Fibroblast of skin of left biceps (primary cell): ENCODE measurements around the gene DTNBP1.

Experiments
- DNase-seq, 2 experiments: peaks; one replicate each; pipeline ENCODE4 v3.0.0-alpha.2; 2013; ENCODE audit warnings: low read depth in 2 of 2

Gene DTNBP1

DNA sequence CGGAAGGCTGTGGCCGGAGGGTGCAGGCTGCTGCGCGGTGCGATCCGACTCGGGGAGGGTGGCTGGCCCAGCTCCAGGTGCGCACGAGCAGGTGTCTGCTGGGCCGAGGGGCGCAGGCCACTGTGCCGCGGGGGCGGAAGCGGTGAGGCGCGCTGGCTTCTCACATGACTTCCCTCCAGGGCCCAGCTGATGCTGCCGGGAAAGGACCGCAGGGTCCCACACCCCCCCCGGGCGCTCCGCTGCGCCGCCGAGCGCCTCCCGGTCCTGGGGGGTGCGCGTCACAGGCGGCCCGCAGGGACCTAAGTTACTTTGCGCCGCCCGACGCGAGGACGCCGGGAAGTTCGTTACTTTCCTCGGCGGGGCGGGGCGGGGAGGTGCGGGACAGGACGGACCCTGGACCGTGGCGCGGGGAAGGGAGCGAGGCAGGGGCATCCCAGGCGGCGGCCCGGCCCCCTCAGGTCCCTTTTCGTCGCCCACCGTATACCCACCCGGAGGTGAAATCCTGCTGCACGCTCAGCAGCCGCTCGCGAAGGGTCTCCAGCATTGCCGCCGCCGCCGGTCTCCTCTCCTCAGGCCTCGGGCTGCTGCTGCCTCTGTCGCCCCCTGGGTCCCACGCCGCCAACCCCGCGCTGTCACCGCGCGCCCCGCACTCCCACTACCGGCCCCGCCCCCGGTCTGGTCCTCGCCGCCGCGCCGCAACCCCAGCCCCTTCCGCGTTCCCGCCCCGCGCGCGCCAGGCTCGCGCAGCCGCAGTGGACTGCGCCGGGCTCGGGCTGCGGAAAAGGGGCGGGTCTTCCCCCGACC is at the start of gene DTNBP1:
TSS of gene DTNBP1 (minus strand) at position 703 of the 804 bp plus-strand sequence. CDS start at position 544, 159 bp downstream.
- DNase-seq, result peak; percentile 21 to 36

- no peak for DNase-seq
Measured at GRCh38 chr6:15709651-15710269, 46.9 kb upstream of the DTNBP1 start.

GRCh38 chr6:15708231-15708630 is 45.4 kb upstream of the DTNBP1 start:
- no peak for DNase-seq

DNA sequence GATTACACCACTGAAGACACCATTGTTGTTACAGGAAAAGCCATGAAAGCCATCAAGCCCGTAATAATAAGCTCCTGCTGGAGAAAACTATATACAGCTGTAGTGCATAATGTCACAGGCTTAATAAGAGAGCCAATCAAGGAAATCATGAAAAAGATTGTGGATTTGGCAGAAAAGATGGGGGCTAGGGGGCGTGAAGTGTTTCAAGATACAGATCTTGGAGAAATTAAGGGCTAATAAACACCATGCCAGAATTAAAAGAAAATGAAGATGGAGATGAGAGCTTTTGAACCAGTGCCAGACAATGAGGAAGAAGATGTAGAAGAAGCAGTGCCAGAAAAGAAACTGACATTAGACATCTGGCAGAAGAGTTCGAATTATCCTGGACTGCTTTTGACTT is 43.2 kb upstream of the DTNBP1 start:
- no peak for DNase-seq

DNA sequence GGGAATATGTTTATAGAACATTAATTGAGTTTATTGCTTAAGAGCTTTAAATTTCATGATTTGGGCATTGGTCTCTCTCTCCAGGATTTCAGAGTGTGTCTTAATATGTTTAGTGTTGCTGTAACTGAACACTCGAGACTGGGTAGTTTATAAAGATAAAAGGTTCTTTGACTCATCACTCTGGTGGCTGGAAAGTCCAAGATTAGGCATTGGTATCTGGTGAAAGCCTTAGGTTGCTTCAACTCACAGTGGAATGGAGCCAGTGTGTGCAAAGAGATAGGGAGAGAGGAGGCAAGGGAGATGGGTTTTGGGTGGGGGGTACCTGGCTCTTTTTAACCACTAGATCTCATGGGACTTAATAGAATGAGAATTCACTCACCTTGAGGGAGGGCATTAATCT is 35.6 kb upstream of the DTNBP1 start:
- DNase-seq, result no peak

DNA sequence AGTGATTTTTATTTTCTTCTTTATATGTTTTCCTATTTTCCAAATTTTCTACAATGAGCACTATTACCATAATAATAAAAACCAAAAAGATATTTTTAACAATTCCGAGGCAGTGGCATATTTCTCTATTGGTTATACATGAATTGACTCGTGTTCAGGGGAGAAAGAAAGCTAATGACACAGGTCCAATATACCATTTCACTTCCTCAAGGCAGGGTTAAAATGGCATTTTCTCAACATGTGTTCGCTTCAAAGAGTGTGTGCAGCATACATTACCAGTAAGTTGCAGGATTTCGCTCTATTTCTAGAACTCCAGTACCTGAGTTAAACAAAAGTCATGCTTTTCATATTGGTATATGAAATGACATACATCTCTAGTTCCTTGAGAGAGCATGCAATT is 35.1 kb upstream of the DTNBP1 start:
- no peak for DNase-seq

- DNase-seq, result peak; percentile 66 to 69
Measured at GRCh38 chr6:15691250-15691869, 28.5 kb upstream of the DTNBP1 start.

DNA sequence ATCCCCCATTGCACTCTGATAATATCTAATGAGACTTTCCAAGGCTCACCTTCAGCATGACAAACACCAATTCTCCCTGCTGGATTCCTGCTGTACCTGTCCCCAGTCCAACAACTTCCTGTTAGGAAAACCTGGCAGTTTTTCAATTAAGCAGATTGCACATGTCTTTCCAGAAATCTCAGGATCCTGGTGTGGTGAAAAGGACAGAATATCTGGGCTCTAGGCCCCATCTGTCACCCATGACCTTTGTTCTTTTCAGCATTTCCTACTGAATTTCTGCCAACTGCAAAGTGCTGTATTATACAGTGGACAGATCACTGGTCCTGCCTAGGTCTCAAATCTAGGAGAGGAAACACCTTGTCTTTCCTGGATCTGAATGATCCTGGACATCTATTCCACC is 27.7 kb upstream of the DTNBP1 start:
- DNase-seq, result no peak

GRCh38 chr6:15689586-15690482 is 27.0 kb upstream of the DTNBP1 start:
- no peak for DNase-seq

GRCh38 chr6:15685619-15686018 is 22.8 kb upstream of the DTNBP1 start:
- DNase-seq, result no peak

GRCh38 chr6:15682965-15683822 is 20.4 kb upstream of the DTNBP1 start:
- DNase-seq, result no peak

DNA sequence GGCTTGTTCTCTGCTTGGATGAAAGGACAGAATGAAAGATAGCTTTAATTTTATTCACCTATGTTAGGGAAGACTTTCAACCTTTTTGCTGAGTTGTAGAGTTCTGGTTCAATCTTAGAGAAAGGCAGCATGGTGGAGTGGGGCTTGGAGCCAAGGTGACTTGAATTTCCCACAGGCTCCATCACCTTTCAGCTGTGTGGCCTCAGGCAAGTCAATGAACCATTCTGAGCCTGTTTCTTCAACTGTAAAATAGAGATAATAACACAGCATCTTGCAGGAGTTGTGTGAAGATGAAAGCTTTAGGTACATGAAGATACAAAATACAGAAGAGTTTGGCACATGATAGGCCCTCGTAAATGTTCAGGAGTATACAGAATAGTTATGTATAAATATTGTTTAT is 19.1 kb upstream of the DTNBP1 start:
- no peak for DNase-seq

- DNase-seq, result no peak
Measured at GRCh38 chr6:15678514-15678913, 15.7 kb upstream of the DTNBP1 start.

DNA sequence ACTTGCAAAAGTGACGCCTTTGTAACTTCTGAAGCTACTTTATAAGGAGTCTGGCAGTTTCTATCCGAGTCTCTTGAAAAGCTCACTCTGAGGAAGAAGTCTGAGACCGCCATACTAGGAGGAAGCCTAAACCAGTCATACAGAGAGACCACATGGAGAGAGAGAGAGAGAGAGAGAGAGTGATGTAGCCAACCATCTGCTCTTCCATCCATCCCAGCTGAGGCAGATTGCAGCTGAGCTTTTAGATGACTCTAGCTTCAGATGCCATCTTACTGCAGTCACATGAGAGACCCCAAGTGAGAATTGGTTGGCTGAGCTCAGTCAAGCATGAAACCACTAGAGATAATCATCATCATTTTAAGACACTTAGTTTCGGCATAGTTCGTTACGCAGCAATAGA is 15.0 kb upstream of the DTNBP1 start:
- DNase-seq, result no peak

GRCh38 chr6:15675536-15676220 is 12.8 kb upstream of the DTNBP1 start:
- no peak for DNase-seq

GRCh38 chr6:15674690-15675386 is 12.0 kb upstream of the DTNBP1 start:
- no peak for DNase-seq

GRCh38 chr6:15673666-15674065 is 10.8 kb upstream of the DTNBP1 start:
- DNase-seq, result no peak

GRCh38 chr6:15672818-15673217 is 10.0 kb upstream of the DTNBP1 start:
- DNase-seq, result no peak

GRCh38 chr6:15672291-15672690 is 9.5 kb upstream of the DTNBP1 start:
- no peak for DNase-seq

GRCh38 chr6:15668918-15669317 is 6.1 kb upstream of the DTNBP1 start:
- no peak for DNase-seq
